ENCODE results near the gene ASMT. TPM values are rescaled to one million over a fixed set of nuclear protein-coding genes. Genes with fewer than 3 reads are reported as not detected.
A peak's percentile ranks its signal among the peaks of the same experiment; 100 is the strongest.
"Not testable (repeated sequence)": the region's sequence is repeated elsewhere in the genome, so short reads cannot be mapped to it uniquely, and the experiment has no call there.

Gene ASMT
- total RNA-seq, 1 donor from 2014 or later: not detected

DNA sequence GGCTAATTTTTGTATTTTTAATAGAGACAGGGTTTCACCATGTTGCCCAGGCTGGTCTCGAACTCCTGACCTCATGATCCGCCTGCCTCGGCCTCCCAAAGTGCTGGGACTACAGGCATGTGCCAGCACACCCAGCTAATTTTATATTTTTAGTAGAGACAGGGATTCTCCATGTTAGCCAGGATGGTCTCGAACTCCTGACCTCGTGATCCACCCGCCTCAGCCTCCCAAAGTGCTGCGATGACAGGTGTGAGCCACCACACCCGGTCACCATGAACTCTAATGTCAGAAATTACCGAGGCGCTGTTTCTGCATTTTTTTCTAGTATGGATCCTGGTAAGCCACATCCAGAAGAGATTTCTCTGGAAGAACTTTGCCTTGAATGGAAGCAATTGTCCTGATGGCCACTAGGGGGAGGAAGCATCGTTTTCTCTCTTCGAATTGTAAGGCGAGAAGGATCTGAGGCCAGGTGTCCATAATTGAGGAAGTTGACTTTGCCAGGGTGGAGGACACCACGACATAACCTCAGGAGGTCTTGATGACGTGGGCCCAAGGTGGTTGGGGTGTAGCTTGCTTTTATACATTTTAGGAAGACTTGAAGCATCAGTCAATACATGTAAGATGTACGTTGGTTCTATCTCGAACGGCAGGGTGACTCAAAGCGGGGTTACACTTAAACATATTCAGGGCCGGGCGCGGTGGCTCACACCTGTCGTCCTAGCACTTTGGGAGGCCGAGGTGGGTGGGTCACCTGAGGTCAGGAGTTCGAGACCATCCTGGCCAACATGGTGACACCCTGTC, 37.4 kb downstream of the ASMT start:
- H3K4me3 Mint-ChIP-seq (ENCODE audit: unreplicated experiment); H3K36me3 ChIP-seq (ENCODE audit: insufficient read depth, low read length); H3K4me1 ChIP-seq (ENCODE audit: insufficient read depth, low read length); H3K36me3 Mint-ChIP-seq (ENCODE audit: low read depth, unreplicated experiment); H3K27ac ChIP-seq (ENCODE audit: low read depth, low read length); H3K4me3 ChIP-seq (ENCODE audit: insufficient read depth, low read depth, low read length); H3K9ac ChIP-seq (ENCODE audit: low read length); H3K4me1 Mint-ChIP-seq (ENCODE audit: low read depth, unreplicated experiment); H3K27ac Mint-ChIP-seq (ENCODE audit: unreplicated experiment); H4K20me1 ChIP-seq (ENCODE audit: insufficient read depth, low read length); H3K79me2 ChIP-seq (ENCODE audit: insufficient read depth, low read length); H3K4me2 ChIP-seq (ENCODE audit: low read length); H3K27me3 ChIP-seq (ENCODE audit: insufficient read depth, low read length); H3K27me3 Mint-ChIP-seq (ENCODE audit: low read depth, unreplicated experiment); FAIRE-seq; H3K9me3 ChIP-seq (ENCODE audit: insufficient read depth, low read depth, low read length); H2AFZ ChIP-seq (ENCODE audit: low read depth, low read length): not testable (repeated sequence)
- peaks cover 11% of the 10 kb centered on the region for H3K9me3 Mint-ChIP-seq (ENCODE audit: unreplicated experiment)
- TF ChIP-seq, protein P1, sequence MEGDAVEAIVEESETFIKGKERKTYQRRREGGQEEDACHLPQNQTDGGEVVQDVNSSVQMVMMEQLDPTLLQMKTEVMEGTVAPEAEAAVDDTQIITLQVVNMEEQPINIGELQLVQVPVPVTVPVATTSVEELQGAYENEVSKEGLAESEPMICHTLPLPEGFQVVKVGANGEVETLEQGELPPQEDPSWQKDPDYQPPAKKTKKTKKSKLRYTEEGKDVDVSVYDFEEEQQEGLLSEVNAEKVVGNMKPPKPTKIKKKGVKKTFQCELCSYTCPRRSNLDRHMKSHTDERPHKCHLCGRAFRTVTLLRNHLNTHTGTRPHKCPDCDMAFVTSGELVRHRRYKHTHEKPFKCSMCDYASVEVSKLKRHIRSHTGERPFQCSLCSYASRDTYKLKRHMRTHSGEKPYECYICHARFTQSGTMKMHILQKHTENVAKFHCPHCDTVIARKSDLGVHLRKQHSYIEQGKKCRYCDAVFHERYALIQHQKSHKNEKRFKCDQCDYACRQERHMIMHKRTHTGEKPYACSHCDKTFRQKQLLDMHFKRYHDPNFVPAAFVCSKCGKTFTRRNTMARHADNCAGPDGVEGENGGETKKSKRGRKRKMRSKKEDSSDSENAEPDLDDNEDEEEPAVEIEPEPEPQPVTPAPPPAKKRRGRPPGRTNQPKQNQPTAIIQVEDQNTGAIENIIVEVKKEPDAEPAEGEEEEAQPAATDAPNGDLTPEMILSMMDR (IDR thresholded peaks at IDR 0.05; ENCODE audit: insufficient read depth, low read depth, low read length): peak; percentile 89
- DNase-seq (ENCODE audit: low read depth): peak; percentile 27

DNA sequence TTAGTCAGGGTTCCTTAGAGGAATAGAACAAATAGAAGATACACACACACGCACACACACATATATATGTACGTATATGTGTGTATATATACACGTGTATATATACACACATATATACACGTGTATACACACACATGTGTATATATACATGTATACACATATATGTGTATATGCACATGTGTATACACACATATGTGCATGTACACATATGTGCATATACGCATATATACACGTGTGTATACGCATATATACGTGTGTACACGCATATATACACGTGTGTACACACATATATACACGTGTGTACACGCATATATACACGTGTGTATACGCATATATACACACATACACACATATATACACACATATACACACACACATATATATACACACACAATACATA, 41.5 kb downstream of the ASMT start:
- no peak for FAIRE-seq
- Mint-ChIP-seq H3K27ac (ENCODE audit: unreplicated experiment) (no peak overlapping the region), H3K4me3 (ENCODE audit: unreplicated experiment) (no peak overlapping the region), H3K9me3 (ENCODE audit: unreplicated experiment) (peaks cover 4% of the 10 kb centered on the region), H3K36me3 (ENCODE audit: low read depth, unreplicated experiment) (no peaks in the 10 kb centered on the region), H3K27me3 (ENCODE audit: low read depth, unreplicated experiment) (no peaks in the 10 kb centered on the region), H3K4me1 (ENCODE audit: low read depth, unreplicated experiment) (peaks cover 12% of the 10 kb centered on the region)
- Histone ChIP-seq H3K27ac (ENCODE audit: low read depth, low read length) (no peak overlapping the region), H3K36me3 (ENCODE audit: insufficient read depth, low read length) (no peaks in the 10 kb centered on the region), H2AFZ (ENCODE audit: low read depth, low read length) (no peak overlapping the region), H3K27me3 (ENCODE audit: insufficient read depth, low read length) (no peaks in the 10 kb centered on the region), H3K4me3 (ENCODE audit: insufficient read depth, low read depth, low read length) (no peak overlapping the region), H3K9me3 (ENCODE audit: insufficient read depth, low read depth, low read length) (no peaks in the 10 kb centered on the region), H3K79me2 (ENCODE audit: insufficient read depth, low read length) (no peaks in the 10 kb centered on the region), H3K9ac (ENCODE audit: low read length) (no peak overlapping the region), H4K20me1 (ENCODE audit: insufficient read depth, low read length) (no peaks in the 10 kb centered on the region), H3K4me2 (ENCODE audit: low read length) (no peak overlapping the region), H3K4me1 (ENCODE audit: insufficient read depth, low read length) (no peaks in the 10 kb centered on the region)
- TF ChIP-seq, protein P1 (IDR thresholded peaks at IDR 0.05; ENCODE audit: insufficient read depth, low read depth, low read length): no peak
- TF ChIP-seq EZH2 (IDR thresholded peaks at IDR 0.05; ENCODE audit: insufficient read depth, low read length): no peak
- DNase-seq (ENCODE audit: low read depth): no peak

DNA sequence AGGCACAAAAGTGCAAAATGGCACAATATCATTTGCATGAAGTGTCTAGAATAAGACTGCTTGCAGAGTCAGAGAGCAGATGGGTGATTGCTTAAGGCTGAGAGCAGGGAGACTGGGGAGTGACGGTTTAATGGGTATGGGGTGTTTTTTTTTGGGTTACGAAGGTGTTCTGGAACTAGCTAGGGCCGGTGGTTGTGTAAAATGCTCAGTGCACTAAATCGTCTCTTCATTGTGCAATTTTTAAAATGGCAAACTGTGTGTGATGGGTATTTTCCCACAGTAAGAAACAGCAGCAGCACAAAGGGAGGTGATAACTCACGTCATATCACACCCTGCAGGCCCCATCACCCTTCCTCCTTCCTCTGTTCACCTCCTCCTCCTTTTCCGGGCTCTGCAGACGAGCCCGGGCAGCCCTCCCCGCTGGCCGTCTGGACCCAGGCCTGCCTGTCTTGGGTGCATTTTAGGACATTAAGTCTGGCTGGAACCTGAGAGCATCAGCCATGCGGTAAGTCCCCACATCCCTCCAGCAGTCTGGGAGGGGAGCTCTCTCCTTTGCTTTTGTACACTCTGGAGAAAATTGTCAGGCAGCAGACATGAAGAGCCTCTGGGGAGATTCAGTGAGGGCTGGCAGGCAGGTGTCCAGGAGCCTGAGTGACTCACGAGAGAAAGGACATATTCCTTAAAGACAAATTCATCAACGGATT, 42.7 kb downstream of the ASMT start:
- Mint-ChIP-seq H3K36me3 (ENCODE audit: low read depth, unreplicated experiment) (no peaks in the 10 kb centered on the region), H3K4me1 (ENCODE audit: low read depth, unreplicated experiment) (peaks cover 12% of the 10 kb centered on the region), H3K4me3 (ENCODE audit: unreplicated experiment) (no peak overlapping the region), H3K27ac (ENCODE audit: unreplicated experiment) (peak overlapping the region; percentile 13), H3K9me3 (ENCODE audit: unreplicated experiment) (peaks cover under 1% of the 10 kb centered on the region), H3K27me3 (ENCODE audit: low read depth, unreplicated experiment) (no peaks in the 10 kb centered on the region)
- Histone ChIP-seq H4K20me1 (ENCODE audit: insufficient read depth, low read length) (no peaks in the 10 kb centered on the region), H3K9me3 (ENCODE audit: insufficient read depth, low read depth, low read length) (no peaks in the 10 kb centered on the region), H3K4me1 (ENCODE audit: insufficient read depth, low read length) (no peaks in the 10 kb centered on the region), H3K36me3 (ENCODE audit: insufficient read depth, low read length) (no peaks in the 10 kb centered on the region), H3K9ac (ENCODE audit: low read length) (peak overlapping the region; percentile 25), H2AFZ (ENCODE audit: low read depth, low read length) (peak overlapping the region; percentile 45), H3K4me3 (ENCODE audit: insufficient read depth, low read depth, low read length) (no peak overlapping the region), H3K4me2 (ENCODE audit: low read length) (peak overlapping the region; percentile 49), H3K27me3 (ENCODE audit: insufficient read depth, low read length) (no peaks in the 10 kb centered on the region), H3K79me2 (ENCODE audit: insufficient read depth, low read length) (no peaks in the 10 kb centered on the region), H3K27ac (ENCODE audit: low read depth, low read length) (no peak overlapping the region)
- no peak for TF ChIP-seq EZH2 (IDR thresholded peaks at IDR 0.05; ENCODE audit: insufficient read depth, low read length)
- TF ChIP-seq, protein P1 (IDR thresholded peaks at IDR 0.05; ENCODE audit: insufficient read depth, low read depth, low read length): no peak
- DNase-seq (ENCODE audit: low read depth) (peak; percentile 18), FAIRE-seq (no peak)

Data from astrocyte (in vitro differentiated cells and primary cell).